IPS-NIHi11 (cell line): ENCODE results near the gene POLR2J3.
"Not testable (repeated sequence)": the region's sequence is repeated elsewhere in the genome, so short reads cannot be mapped to it uniquely, and the experiment has no call there.

Experiments
- DNase-seq: peaks from one replicate; pipeline ENCODE4 v3.0.0; 2012; ENCODE audit warnings: mixed read lengths, low spot score

Gene POLR2J3

DNA sequence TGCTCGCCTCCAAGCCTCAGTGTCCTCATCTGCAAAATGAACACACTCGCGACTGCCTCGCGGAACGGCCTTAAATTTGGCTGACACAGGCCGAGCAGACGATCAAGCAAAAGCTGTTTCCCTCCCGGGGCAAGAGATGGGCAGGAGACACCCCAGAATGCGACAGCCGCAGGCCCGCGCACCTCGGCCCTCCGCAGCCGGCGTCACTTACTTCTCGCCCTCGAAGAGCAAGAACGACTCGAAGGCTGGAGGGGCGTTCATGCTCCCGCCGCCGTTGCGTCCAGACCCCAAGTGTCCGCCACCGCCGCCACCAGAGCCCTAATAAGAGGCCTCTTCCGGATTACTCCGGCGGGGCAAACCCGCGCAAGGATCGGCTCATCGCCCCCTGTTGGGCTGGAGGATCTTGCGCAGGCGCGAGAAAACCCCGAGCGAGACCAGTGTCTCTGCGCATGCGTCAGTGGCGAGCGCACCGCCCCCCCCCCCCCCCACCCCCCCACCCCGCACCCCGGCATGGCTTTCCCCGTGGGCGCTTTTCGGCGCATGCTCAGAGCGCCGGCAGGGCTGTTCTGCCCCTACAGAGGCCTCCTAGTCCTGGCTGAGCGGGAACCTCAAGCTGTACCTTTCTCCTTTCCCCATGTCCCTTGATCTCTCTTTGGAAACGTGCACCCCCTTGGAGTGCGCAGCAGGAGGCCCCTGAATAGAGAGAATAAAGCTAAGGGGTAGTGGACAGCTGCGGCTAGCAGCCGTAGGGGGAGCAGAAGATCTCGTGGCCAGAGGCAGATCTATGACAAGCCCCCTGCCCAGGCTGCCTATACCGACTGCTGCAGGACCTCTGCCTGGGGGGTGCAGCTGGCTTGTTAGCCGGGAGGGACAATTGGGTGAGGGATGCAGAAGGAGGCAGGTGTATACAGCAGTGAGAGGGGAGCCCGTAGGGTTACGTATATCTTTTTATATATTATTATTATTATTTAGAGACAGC, at the start of gene POLR2J3:
Gene POLR2J3 (minus strand): TSS at position 323 of the 979 bp plus-strand sequence. CDS start 62 bp downstream, at position 261.
- DNase-seq: not testable (repeated sequence)

DNA sequence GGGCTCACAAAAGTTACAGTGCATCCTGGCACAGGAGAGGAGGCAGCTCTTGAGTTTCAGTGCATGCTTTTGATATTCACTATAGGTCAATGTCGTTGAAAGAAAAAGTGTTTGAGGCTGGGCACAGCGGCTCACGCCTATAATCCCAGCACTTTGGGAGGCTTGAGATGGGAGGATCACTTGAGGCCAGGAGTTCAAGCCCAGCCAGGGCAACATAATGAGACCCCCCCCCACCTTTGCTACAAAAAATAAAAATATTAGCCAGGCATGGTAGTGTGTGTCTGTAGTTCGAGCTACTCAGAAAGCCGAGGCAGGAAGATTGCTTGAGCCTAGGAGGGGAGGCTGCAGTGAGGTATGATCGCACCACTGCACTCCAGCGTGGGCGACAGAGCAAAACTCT, 45.7 kb upstream of the POLR2J3 start:
- not testable (repeated sequence) for DNase-seq

DNA sequence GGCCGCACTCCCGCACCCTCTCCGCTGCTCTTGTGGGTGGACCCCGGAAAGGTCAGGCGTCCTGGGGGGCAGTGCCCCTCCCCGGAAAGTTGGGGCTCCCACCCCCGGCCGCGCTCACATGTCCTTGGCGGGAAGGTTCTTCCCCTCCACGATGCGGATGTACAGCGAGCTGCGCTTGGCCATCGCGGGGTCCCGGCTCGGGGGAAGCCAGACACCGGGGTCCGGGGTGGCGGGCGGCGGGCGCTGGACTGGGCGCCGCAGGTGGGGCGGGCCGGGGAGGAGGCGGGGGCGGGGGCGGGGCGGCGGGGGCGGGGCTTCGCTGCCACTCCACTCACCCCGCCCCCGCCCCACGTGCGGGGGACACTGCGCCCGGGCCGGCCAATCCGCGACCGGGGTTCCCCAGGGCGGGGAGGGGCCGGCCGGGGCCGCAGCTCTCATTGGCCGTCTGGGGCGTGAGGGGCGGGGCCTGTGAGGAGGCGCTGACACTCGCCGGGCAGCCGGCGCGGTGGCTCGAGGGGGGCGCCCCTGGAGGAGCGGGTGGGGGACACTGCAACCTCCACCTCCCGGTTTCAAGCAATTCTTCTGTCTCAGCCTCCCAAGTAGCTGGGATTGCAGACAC, 44.2 kb upstream of the POLR2J3 start, which contains the start of gene RASA4:
Gene RASA4 (minus strand): TSS at position 250 of the 619 bp plus-strand sequence. CDS start 67 bp downstream, at position 183.
- DNase-seq: not testable (repeated sequence)

DNA sequence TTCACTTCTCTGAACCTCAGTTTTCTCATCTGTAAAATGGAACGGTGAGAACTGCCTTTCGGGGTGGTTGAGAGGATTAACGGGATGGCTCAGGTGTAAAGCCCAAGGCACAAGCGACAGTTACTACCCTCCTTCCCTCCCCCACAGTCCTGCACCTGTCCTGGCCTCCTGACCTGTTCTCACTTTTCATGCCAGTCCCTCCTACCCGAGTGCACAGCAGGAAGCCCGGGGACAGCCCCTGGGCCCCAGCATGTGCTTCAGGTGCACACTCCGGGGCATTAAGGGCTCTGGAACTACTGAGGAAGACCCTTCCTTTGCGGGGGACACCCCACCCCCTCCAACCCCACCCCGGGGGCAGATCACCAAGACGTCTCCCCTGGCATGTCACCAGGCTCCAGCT, 43.5 kb upstream of the POLR2J3 start:
- not testable (repeated sequence) for DNase-seq

DNA sequence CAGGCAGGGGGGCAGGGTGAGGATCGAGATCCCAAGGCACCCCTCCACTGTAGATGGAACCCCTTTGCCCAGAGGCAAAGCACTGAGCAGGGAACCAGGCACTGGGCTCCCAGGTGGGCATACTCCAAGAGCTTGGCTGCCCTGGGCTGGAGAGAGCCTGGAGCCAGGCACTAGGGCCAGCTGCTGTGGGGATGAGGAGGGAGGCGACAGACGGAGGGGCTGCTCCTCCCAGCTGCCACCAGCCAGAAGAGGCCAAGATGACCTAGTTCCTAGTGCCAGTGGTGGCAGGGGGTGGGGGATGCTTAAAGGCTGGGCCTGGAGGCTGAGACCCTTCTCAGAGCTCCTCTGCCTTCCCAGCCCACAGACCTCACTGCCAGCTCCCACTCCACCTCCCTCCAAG, 42.5 kb upstream of the POLR2J3 start:
- DNase-seq: not testable (repeated sequence)

DNA sequence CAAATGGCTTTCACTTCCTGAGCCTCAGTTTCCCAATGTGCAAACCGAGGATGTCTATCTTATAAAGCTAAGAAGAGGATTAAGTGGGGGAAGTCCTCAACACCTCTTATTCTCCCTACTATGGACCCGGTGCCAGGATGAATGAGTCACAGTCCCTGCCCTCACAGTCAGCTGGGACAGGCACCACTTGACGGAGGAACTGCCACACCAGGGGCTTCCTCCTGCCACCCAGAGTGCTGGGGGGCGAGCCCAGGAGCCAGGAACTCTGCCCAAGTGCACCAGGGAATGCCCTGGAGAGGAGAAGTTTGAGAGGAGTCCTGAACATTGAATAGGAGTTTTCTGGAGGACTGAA, 41.9 kb upstream of the POLR2J3 start:
- not testable (repeated sequence) for DNase-seq

DNA sequence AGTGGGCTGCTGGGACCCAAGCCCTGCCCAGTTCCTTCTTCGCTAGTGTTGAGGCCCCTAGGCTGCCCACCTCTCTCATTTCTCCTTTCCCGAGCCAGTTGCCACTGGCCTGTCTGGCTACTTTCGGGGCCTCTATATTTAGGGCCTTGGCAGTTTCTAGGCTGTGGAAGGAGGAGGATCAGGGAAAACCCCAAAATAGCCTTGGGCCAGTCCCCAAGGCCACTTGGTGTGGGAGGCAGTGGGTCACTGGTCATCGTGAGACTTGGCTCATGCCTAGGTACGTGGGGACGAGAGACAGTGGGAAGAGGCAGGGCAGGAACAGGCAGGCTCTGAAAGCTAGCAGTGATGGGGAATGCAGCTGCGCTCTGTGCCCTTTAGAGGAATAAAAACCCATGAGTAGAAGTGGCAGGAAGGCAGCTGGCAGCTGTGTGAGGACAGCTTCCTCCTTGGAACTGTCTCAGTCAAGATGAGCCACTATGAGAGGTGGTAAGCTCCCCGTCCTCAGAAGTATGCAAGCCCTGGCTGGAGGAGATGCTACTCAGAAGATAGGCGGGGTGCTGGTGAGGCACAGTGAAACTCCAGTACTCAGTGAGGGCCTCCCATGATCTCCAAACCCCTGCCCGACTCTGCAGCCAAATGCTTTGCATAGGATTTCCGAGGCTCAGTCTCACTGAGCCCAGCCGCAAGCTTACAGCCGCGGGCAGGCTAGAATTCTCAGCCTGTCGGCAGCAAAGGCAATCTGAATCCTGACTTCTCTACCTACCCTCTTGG, 41.4 kb upstream of the POLR2J3 start:
- DNase-seq: not testable (repeated sequence)

DNA sequence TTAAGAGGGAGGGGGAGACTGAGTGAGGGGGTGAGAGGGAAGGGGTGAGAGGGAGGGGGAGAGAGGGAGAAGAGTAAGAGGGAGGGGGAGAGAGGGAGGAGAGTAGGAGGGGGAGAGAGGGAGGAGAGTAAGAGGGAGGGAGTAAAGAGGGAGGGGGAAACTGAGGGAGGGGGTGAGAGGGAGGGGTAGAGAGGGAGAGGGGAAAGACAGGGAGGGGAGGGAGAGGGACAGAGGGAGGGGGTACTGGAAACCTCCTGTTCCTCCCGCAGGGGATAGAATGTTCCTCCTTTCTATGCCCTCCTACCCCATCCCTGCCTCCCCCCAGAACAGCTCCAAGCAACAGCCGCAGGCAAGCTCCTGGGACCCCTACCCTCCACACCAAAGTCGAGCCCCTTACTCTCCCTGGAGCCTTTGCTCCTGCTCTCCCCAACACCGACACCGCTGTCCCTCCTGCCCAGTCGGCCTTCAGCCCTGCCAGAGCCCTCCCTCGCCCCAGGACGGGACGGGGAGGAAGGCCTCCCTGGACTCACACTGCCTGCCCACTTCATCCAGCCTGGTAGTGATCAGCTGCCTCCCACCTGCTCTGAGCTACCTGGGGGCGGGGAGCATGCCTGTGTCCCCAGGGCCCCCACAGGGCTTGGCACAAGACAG, 39.4 kb upstream of the POLR2J3 start:
- DNase-seq: not testable (repeated sequence)

DNA sequence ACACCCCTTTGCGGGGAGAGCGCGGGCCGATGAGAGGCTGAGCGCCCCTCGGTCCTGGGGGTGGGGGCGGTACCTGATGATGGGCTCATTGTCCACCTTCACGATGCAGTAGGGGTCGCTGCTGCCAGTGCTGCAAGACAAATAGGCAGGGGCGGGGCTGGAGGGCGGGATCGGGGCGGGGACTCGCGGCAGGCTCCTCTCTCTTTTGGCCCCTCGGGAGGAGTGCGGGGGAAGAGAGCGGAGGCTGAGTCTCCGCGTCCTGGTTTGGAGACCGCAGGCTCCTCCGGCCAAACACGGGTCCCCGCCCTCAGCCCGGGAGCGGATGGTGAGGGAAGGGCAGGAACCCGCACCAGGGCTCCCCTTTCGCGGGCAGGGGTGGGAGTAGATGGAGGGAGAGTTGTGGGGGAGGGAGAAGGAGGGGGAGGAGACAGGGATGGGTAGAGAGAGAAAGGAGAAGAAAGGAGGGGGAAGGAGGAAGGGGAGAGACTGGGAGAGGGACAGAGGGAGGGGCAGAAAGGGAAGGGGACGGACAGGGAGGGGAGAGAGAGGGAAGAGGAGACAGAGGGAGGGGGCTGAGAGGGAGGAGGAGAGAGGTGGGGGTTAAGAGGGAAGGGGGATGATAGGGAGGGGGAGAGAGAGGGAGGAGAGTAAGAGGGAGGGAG, 38.8 kb upstream of the POLR2J3 start:
- DNase-seq: not testable (repeated sequence)

DNA sequence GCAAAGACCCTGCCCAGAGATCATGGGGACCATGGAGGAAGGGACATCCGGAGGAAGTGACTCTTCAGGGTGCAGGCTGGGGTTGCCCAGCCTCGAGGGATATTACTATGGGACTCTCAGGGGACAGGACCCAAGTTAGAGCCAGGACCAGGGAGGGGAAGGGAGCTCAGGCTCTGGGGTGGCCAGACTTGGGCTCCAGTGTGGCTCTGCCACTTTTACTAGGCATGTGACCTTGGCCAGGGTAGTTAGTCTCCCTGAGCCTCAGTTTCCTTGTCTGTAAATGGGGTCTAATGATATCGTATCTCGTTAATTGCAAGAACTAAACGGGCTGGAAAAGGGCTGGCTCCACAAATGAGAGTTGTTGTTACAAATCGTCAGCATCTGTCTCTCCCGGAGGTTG, 38.1 kb upstream of the POLR2J3 start:
- not testable (repeated sequence) for DNase-seq

DNA sequence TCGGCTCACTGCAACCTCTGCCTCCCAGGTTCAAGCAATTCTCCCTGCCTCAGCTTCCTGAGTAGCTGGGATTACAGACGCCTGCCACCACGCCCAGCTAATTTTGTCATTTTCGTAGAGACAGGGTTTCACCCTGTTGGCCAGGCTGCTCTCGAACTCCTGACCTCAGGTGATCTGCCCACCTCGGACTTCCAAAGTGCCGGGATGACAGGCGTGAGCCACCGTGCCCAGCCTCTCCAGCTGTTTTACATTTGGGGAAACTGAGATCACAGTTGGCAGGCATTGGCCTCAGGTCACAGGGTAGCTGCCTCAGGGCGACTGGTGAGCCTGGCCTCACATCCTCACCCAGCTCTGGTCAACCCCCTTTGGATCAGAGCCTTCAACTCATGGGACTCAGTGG, 37.4 kb upstream of the POLR2J3 start:
- not testable (repeated sequence) for DNase-seq

DNA sequence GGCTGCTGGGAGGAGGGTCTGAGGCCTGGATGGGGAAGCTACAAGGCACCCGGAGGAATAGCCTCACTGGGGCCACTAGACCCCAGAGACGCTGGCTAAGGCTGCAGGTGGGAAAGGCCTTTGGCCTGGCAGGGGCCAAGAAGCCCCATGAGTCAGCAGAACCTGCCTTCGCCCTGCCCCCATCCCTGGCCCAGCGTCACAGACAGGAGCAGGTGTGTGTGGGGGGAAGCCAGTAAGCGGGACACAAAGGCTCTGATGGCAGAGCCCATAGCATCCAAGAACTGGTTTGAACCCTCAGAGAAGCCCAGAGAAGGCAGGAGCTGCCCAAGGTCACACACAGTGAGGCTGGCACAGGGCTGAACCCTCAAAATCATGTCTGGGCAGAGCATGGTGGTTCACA, 34.5 kb upstream of the POLR2J3 start:
- DNase-seq: not testable (repeated sequence)

DNA sequence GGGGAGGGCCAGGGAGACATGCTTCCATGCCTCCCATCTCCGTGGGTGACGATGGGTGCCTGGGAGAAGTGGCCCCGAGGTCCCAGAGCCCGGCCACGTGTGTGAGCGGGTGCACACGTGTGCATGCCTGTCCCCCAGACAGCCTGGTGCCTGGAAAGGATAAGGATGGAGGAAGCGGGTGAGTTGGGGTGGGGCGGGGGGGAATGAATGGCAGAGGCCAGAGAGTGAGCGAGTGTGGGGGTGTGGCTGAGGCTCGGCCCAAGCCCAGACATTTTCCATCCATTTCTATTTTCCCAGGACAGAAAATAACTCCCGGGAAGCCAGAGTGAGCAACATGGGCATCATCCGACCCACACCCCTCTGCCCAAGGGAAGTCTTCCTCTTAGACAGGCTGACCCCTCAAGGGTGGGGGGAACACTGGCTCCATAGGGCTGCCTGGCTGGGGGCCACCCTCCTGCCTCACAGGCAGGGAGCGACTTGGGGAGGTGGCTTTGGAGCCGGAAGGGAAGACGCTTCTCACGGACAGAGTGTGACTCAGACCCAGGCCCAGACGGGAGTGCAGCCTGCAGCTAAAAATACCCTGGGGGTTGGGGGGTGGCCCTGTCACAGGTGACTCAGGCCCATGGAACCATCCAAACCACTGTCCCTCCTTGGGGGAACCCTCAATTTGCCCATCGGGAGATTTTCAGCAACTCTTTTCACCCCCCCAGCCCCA, 32.2 kb upstream of the POLR2J3 start:
- DNase-seq: not testable (repeated sequence)

DNA sequence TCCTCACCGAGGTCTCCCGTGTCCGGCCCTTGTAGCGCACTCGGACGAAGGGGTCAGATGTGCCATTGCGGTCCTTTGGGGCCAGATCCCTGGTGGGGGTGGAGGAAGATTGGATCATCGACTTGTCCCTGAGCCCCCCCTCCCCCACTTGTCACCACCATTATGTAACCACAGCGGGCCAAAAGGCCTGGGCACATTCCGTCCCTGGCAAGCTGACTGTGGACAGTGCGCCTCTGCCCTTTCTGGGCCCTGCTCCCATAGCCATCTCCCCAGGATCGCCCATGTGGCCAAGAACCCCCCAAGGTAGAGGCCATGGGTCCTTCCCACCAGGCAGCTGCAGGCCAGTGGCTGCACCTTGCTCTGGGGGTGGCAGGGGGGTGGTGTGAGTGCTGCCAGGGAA, 29.9 kb upstream of the POLR2J3 start:
- not testable (repeated sequence) for DNase-seq

DNA sequence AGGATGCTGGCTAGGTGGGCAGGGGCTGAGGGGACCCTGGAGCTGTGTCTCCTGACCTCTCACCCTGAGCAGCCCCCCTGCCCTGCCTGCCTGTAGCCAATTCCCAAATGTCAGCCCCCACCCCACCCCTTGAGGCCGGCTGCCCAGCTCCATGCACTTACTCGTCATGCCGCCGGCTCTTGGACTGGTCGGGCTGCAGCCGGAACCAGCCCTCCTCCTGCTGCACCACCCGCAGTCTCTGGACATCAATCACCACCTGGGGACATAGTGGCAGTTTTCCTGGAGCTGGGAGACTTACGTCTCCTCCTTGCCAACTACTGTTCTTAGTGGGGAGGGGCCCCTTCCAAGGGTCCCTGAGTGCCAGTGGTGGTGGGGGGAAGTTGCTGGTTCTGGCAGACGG, 27.3 kb upstream of the POLR2J3 start:
- not testable (repeated sequence) for DNase-seq

DNA sequence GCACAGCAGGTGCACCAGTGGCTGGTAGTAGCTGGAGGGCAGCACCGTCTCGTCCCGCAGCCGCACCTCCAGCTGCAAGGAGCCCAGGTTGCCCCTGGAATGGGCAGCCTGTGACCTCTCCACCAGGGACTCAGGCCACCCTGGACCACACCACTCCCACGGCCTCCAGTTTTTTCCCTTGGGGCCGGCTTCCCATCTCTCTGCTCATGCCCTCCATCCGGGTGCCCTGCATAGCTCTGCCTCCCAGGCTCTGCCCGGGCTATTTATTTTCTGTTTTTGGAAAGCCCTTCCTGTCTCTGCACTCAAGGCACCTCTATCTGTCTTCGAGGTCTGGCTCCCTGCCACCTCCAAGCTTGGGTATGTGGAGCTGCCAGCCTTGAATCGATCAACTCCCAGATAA, 23.7 kb upstream of the POLR2J3 start:
- DNase-seq: not testable (repeated sequence)

DNA sequence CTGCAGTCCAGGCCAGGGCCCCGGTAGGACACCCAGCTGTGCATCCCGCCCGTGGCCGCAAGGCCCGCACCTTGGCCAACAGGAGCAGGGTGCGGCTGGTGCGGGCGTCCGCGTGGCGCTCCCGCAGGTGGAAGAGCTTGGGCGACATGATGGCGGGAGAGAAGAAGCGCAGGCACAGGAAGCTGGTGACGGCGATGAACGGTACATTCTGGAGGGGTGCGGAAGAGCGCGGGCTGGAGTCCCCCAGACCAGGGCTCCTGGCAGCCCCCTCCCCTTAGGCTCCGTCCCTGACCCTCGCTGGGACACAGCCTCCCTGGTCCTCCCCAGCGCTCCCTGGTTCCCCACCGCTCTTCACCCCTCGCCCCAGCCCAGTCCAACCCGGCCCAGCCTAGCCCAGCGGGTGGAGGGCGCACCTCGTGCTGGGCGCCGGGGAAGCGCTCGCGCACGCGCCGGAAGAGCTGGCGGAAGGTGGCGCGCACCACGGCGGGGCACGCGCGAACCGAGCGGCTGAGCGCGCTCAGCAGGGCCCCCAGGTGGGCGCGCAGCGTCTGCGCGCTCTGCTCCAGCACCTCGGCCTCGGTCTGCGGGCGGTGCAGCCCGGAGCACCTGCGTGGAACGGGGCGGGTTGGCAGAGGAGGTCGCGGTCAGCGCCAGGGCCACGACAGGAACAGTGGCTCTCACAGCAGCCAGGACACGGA, 21.4 kb upstream of the POLR2J3 start:
- not testable (repeated sequence) for DNase-seq

DNA sequence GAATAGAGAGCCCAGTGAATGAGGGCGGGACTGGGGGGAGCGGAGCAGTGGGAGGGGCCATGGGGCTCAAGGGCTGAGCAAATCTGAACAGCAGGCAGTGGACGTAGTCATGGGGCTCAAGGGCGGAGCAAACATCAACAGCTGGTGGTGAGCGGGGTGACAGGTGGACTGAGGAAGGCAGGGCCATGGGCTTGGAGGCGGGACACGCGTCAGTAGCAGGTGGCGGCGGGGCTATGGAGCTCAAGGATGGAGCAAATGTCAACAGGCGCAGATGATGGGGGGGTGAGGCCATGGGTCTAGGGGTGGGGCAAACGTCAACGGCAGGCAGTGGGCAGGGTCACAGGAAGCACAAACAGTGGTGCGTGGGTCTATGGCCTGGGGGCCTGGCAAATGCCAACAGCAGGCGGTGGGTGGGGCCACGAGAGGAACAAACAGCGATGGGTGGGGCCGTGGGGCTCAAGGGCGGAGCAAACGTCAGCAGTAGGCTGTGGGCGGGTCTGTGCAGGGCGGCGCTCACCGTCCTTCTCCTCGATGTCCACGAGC, 20.2 kb upstream of the POLR2J3 start:
- DNase-seq: not testable (repeated sequence)

DNA sequence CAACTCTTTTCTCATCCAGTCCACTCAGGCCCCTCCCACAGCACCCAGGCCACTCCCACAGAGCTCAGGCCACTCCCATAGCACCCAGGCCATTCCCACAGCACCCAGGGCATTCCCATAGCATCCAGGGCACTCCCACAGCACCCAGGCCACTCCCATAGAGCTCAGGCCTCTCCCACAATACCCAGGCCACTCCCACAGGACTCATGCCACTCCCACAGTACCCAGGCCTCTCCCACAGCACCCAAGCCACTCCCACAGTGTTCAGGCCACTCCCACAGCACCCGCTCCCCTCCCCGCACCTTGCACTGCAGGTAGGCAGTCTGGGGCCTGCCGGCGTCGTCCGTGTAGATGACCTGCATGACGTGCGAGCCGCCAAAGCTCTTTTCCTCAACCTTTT, 17.5 kb upstream of the POLR2J3 start:
- DNase-seq: not testable (repeated sequence)
